SK-N-SH treated with all-trans-retinoic acid at 6 μM for 48 hours (cell line): ENCODE results near the gene FRMD4A.

Source experiments
- ATAC-seq: fragments of 200-7000 bp; cut with Tn5 transposase; 3 replicates; pipeline ENCODE4 v1.9.1; 2020; ENCODE audit warnings: mild to moderate bottlenecking, moderate library complexity
- ARNTL ChIP-seq: fragments of 450-650 bp; formaldehyde crosslinking; IDR thresholded peaks from 2 replicates; pipeline ENCODE4 v1.5.0; 2020; ENCODE audit warnings: low read depth, mild to moderate bottlenecking, moderate library complexity, borderline replicate concordance
- CSDC2 ChIP-seq: fragments of 250-450 bp; sonication (Bioruptor Pico); IDR thresholded peaks from 2 replicates; pipeline ENCODE4 v1.5.0; 2020; ENCODE audit warnings: mild to moderate bottlenecking, moderate library complexity
- ESRRG ChIP-seq: fragments of 250-450 bp; sonication (Bioruptor Pico); IDR thresholded peaks from 2 replicates; pipeline ENCODE4 v1.6.1; 2021; ENCODE audit warnings: mild to moderate bottlenecking
- GLIS3 ChIP-seq: fragments of 250-450 bp; sonication (Bioruptor Pico); IDR thresholded peaks from 2 replicates; pipeline ENCODE4 v1.5.0; 2020; ENCODE audit warnings: mild to moderate bottlenecking, moderate library complexity
- ISL1 ChIP-seq: fragments of 250-450 bp; sonication (Bioruptor Pico); IDR thresholded peaks from 2 replicates; pipeline ENCODE4 v2.1.2; 2022; ENCODE audit warnings: mild to moderate bottlenecking, moderate library complexity
- OSR1 ChIP-seq: fragments of 250-450 bp; sonication (Bioruptor Pico); IDR thresholded peaks from 2 replicates; pipeline ENCODE4 v1.8.0; 2022; ENCODE audit warnings: moderate library complexity, mild to moderate bottlenecking, inconsistent platforms
- SNAI2 ChIP-seq: fragments of 250-450 bp; sonication (Bioruptor Pico); IDR thresholded peaks from 2 replicates; pipeline ENCODE4 v1.5.0; 2020; ENCODE audit warnings: mild to moderate bottlenecking, moderate library complexity
- TCF4 ChIP-seq: fragments of 250-450 bp; sonication (Bioruptor Pico); IDR thresholded peaks from 2 replicates; pipeline ENCODE4 v1.8.0; 2021; ENCODE audit warnings: mild to moderate bottlenecking, moderate library complexity, borderline replicate concordance
- ZC3H10 ChIP-seq: fragments of 250-450 bp; sonication (Bioruptor Pico); IDR thresholded peaks from 2 replicates; pipeline ENCODE4 v1.5.1; 2021; ENCODE audit warnings: mild to moderate bottlenecking, moderate library complexity
- ZFP3 ChIP-seq: fragments of 250-450 bp; sonication (Bioruptor Pico); IDR thresholded peaks from 2 replicates; pipeline ENCODE4 v1.5.0; 2020; ENCODE audit warnings: mild to moderate bottlenecking, moderate library complexity
- ZFP30 ChIP-seq: fragments of 450-650 bp; formaldehyde crosslinking; IDR thresholded peaks from 2 replicates; pipeline ENCODE4 v1.5.0; 2022; ENCODE audit warnings: mild to moderate bottlenecking, moderate library complexity
- ZNF565 ChIP-seq: fragments of 450-650 bp; formaldehyde crosslinking; conservative IDR thresholded peaks from 2 replicates; pipeline ENCODE4 v1.5.0; 2020; ENCODE audit warnings: low read depth, mild to moderate bottlenecking, moderate library complexity
- ZNF8 ChIP-seq: fragments of 450-650 bp; formaldehyde crosslinking; IDR thresholded peaks from 2 replicates; pipeline ENCODE4 v1.5.0; 2020; ENCODE audit warnings: mild to moderate bottlenecking, moderate library complexity
- TF ChIP-seq, protein P1 (sequence below): fragments of 250-450 bp; sonication (Bioruptor Pico); IDR thresholded peaks from 2 replicates; pipeline ENCODE4 v1.5.1; 2021; ENCODE audit warnings: mild to moderate bottlenecking, moderate library complexity
- TF ChIP-seq, protein P2 (sequence below): fragments of 250-450 bp; sonication (Bioruptor Pico); IDR thresholded peaks from 2 replicates; pipeline ENCODE4 v1.8.0; 2020; ENCODE audit warnings: mild to moderate bottlenecking, moderate library complexity, borderline replicate concordance
- TF ChIP-seq, protein P3 (sequence below): fragments of 250-450 bp; sonication (Bioruptor Pico); IDR thresholded peaks from 2 replicates; pipeline ENCODE4 v1.8.0; 2021; ENCODE audit warnings: low read depth, mild to moderate bottlenecking, moderate library complexity, borderline replicate concordance
- TF ChIP-seq, protein P4 (sequence below): fragments of 250-450 bp; sonication (Bioruptor Pico); IDR thresholded peaks from 2 replicates; pipeline ENCODE4 v1.5.0; 2020; ENCODE audit warnings: mild to moderate bottlenecking, moderate library complexity
- TF ChIP-seq, protein P5 (sequence below): fragments of 250-450 bp; sonication (Bioruptor Pico); IDR thresholded peaks from 2 replicates; pipeline ENCODE4 v1.5.1; 2020; ENCODE audit warnings: low read depth, mild to moderate bottlenecking, moderate library complexity

FRMD4A gene

DNA sequence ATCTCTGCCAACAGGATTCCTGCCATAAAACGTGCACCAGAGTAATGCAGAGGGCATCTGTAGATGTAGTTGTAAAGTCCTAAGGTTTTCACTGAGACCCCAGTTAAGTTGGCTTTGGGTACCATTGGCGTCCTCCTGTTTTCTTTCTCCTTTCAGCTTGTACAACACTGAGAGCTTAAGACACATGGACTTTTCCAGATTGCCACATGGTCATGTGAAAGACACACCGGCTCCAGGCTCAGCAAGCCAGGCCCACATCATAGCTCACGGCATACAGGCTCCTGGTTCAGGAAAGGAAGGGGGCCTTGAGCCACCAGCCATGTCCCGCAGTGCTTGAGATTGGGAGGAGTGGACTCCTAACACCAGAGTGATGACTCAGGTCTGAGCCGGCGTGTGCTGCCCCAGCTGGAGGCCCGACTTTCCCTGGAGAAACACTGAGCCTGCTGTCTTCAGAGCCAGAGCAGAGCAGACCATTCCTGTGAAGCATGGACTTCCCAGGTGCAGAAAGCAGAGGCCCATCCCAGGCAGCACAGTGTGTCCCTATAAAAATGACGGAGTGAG is 491.2 kb downstream of the FRMD4A start:
- TF ChIP-seq ISL1 (no peak), OSR1 (no peak), ZFP30 (CRISPR knock-in tag) (no peak), CSDC2 (CRISPR knock-in tag) (0 out of 2 replicates have a peak, but pooled peaks have one; percentile 60), GLIS3 (CRISPR knock-in tag) (no peak), ZFP3 (CRISPR knock-in tag) (peak; percentile 45; the same call in 1 of the 2 replicates), TCF4 (CRISPR knock-in tag) (no peak), SNAI2 (no peak)
- TF ChIP-seq, protein P1, sequence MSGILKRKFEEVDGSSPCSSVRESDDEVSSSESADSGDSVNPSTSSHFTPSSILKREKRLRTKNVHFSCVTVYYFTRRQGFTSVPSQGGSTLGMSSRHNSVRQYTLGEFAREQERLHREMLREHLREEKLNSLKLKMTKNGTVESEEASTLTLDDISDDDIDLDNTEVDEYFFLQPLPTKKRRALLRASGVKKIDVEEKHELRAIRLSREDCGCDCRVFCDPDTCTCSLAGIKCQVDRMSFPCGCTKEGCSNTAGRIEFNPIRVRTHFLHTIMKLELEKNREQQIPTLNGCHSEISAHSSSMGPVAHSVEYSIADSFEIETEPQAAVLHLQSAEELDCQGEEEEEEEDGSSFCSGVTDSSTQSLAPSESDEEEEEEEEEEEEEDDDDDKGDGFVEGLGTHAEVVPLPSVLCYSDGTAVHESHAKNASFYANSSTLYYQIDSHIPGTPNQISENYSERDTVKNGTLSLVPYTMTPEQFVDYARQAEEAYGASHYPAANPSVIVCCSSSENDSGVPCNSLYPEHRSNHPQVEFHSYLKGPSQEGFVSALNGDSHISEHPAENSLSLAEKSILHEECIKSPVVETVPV (CRISPR knock-in tag), result no peak
- TF ChIP-seq, protein P2, sequence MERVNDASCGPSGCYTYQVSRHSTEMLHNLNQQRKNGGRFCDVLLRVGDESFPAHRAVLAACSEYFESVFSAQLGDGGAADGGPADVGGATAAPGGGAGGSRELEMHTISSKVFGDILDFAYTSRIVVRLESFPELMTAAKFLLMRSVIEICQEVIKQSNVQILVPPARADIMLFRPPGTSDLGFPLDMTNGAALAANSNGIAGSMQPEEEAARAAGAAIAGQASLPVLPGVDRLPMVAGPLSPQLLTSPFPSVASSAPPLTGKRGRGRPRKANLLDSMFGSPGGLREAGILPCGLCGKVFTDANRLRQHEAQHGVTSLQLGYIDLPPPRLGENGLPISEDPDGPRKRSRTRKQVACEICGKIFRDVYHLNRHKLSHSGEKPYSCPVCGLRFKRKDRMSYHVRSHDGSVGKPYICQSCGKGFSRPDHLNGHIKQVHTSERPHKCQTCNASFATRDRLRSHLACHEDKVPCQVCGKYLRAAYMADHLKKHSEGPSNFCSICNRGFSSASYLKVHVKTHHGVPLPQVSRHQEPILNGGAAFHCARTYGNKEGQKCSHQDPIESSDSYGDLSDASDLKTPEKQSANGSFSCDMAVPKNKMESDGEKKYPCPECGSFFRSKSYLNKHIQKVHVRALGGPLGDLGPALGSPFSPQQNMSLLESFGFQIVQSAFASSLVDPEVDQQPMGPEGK, result no peak
- ATAC-seq, result peak; percentile 93

DNA sequence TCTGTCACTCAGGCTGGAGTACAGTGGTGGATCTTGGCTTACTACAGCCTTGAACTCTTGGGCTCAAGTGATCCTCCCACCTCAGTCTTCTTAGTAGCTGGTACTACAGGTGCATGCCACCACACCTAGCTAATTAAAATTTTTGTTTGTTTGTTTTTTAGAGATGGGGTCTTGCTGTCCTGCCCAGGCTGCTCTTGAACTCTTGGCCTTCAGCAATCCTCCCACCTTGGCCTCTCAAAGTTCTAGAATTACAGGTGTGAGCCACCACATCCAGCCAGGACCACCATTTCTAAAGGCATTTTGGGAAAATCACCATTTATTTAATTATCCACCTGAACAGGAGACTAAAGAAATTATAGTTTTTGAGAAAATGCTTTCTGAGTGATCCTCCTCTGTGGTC is 491.7 kb downstream of the FRMD4A start:
- TF ChIP-seq, protein P3, sequence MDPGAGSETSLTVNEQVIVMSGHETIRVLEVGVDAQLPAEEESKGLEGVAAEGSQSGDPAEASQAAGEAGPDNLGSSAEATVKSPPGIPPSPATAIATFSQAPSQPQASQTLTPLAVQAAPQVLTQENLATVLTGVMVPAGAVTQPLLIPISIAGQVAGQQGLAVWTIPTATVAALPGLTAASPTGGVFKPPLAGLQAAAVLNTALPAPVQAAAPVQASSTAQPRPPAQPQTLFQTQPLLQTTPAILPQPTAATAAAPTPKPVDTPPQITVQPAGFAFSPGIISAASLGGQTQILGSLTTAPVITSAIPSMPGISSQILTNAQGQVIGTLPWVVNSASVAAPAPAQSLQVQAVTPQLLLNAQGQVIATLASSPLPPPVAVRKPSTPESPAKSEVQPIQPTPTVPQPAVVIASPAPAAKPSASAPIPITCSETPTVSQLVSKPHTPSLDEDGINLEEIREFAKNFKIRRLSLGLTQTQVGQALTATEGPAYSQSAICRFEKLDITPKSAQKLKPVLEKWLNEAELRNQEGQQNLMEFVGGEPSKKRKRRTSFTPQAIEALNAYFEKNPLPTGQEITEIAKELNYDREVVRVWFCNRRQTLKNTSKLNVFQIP (CRISPR knock-in tag), result no peak
- no peak for TF ChIP-seq ZFP30 (CRISPR knock-in tag)
- TF ChIP-seq ISL1, result no peak
- TF ChIP-seq ZNF565 (CRISPR knock-in tag), result no peak
- TF ChIP-seq, protein P4, sequence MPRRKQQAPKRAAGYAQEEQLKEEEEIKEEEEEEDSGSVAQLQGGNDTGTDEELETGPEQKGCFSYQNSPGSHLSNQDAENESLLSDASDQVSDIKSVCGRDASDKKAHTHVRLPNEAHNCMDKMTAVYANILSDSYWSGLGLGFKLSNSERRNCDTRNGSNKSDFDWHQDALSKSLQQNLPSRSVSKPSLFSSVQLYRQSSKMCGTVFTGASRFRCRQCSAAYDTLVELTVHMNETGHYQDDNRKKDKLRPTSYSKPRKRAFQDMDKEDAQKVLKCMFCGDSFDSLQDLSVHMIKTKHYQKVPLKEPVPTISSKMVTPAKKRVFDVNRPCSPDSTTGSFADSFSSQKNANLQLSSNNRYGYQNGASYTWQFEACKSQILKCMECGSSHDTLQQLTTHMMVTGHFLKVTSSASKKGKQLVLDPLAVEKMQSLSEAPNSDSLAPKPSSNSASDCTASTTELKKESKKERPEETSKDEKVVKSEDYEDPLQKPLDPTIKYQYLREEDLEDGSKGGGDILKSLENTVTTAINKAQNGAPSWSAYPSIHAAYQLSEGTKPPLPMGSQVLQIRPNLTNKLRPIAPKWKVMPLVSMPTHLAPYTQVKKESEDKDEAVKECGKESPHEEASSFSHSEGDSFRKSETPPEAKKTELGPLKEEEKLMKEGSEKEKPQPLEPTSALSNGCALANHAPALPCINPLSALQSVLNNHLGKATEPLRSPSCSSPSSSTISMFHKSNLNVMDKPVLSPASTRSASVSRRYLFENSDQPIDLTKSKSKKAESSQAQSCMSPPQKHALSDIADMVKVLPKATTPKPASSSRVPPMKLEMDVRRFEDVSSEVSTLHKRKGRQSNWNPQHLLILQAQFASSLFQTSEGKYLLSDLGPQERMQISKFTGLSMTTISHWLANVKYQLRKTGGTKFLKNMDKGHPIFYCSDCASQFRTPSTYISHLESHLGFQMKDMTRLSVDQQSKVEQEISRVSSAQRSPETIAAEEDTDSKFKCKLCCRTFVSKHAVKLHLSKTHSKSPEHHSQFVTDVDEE (CRISPR knock-in tag), result no peak
- no peak for TF ChIP-seq ZFP3 (CRISPR knock-in tag)
- TF ChIP-seq ZC3H10 (CRISPR knock-in tag), result no peak
- TF ChIP-seq, protein P2, result no peak
- TF ChIP-seq, protein P5, sequence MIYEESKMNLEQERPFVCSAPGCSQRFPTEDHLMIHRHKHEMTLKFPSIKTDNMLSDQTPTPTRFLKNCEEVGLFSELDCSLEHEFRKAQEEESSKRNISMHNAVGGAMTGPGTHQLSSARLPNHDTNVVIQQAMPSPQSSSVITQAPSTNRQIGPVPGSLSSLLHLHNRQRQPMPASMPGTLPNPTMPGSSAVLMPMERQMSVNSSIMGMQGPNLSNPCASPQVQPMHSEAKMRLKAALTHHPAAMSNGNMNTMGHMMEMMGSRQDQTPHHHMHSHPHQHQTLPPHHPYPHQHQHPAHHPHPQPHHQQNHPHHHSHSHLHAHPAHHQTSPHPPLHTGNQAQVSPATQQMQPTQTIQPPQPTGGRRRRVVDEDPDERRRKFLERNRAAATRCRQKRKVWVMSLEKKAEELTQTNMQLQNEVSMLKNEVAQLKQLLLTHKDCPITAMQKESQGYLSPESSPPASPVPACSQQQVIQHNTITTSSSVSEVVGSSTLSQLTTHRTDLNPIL (CRISPR knock-in tag), result no peak
- no peak for TF ChIP-seq TCF4 (CRISPR knock-in tag)
- no peak for TF ChIP-seq ESRRG (CRISPR knock-in tag)
- TF ChIP-seq CSDC2 (CRISPR knock-in tag), result no peak
- no peak for TF ChIP-seq OSR1
- no peak for TF ChIP-seq ARNTL
- TF ChIP-seq, all 23 proteins: peak for 0
- ATAC-seq, result no peak

DNA sequence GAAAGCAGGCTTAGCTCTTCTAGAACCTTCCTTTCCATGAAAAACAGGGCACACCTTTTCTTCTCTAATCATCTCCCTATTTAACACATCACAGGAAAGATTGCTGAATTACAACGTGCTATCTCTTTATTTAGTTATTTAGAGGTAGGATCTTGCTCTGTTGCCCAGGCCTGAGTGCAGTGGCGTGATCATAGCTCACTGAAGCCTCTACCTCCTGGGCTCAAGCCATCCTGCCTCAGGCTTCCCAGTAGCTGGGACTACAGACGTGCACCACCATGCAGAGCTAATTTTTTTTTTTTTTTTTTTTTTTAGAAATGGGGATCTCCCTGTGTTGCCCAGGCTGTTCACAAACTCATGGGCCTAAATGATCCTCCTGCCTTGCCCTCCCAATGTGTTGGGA is 492.8 kb downstream of the FRMD4A start:
- no peak for ATAC-seq
- no peak for TF ChIP-seq ZFP3 (CRISPR knock-in tag)
- no peak for TF ChIP-seq ARNTL
- TF ChIP-seq, protein P4 (CRISPR knock-in tag), result no peak
- TF ChIP-seq ZNF8 (CRISPR knock-in tag), result no peak
- no peak for TF ChIP-seq ZC3H10 (CRISPR knock-in tag)
- TF ChIP-seq, protein P3 (CRISPR knock-in tag), result no peak
- TF ChIP-seq ESRRG (CRISPR knock-in tag), result no peak
- TF ChIP-seq, protein P2, result no peak
